ENCODE measurements around the gene C1orf21.

C1orf21 gene

DNA sequence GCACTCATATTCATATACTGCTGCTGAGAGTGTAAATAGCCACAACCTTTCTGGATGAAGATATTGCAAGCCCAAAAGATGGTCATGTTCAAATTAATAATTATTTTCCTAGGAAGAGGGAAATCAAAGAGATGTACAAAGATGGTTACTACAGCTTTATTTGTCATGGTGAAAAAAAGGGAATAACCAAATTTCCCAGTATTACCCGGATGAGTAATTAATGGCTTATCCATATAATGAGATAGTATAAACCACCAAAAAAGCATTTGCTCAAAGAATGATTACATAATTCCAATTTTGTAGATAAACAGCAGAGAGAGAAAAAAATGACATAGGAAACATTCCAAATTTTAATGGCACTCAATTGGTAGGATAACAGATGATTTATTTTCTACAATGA, 165.6 kb downstream of the C1orf21 start:
- H3K36me3 ChIP-seq (ENCODE audit: insufficient read depth, low read length) = no peaks in the 10 kb centered on the region
- no peak overlapping the region for H2AFZ ChIP-seq (ENCODE audit: low read length, unreplicated experiment)
- no peaks in the 10 kb centered on the region for H3K79me2 ChIP-seq (ENCODE audit: control insufficient read depth, insufficient read depth, low read length, unreplicated experiment)
- H3K4me3 ChIP-seq (ENCODE audit: low read depth, low read length) = no peak overlapping the region
- H3K27ac ChIP-seq (ENCODE audit: low read depth, low read length) = no peak overlapping the region
- no peaks in the 10 kb centered on the region for H3K4me1 ChIP-seq (ENCODE audit: control insufficient read depth, insufficient read depth, low read length, unreplicated experiment)
- no peaks in the 10 kb centered on the region for H3K27me3 ChIP-seq (ENCODE audit: insufficient read depth, low read length)

- H3K79me2 ChIP-seq (ENCODE audit: control insufficient read depth, insufficient read depth, low read length, unreplicated experiment) = no peaks in the 10 kb centered on the region
- H3K27me3 ChIP-seq (ENCODE audit: insufficient read depth, low read length) = no peaks in the 10 kb centered on the region
- H3K4me3 ChIP-seq (ENCODE audit: low read depth, low read length) = no peak overlapping the region
- no peak overlapping the region for H2AFZ ChIP-seq (ENCODE audit: low read length, unreplicated experiment)
- H3K4me1 ChIP-seq (ENCODE audit: control insufficient read depth, insufficient read depth, low read length, unreplicated experiment) = no peaks in the 10 kb centered on the region
- H3K27ac ChIP-seq (ENCODE audit: low read depth, low read length) = no peak overlapping the region
- H3K36me3 ChIP-seq (ENCODE audit: insufficient read depth, low read length) = no peaks in the 10 kb centered on the region
Measured at GRCh38 chr1:184553845-184554244, 167.0 kb downstream of the C1orf21 start.

- Histone ChIP-seq H3K27ac (ENCODE audit: low read depth, low read length) (no peak overlapping the region), H3K79me2 (ENCODE audit: control insufficient read depth, insufficient read depth, low read length, unreplicated experiment) (no peaks in the 10 kb centered on the region), H3K27me3 (ENCODE audit: insufficient read depth, low read length) (no peaks in the 10 kb centered on the region), H3K4me1 (ENCODE audit: control insufficient read depth, insufficient read depth, low read length, unreplicated experiment) (no peaks in the 10 kb centered on the region), H2AFZ (ENCODE audit: low read length, unreplicated experiment) (no peak overlapping the region), H3K4me3 (ENCODE audit: low read depth, low read length) (no peak overlapping the region), H3K36me3 (ENCODE audit: insufficient read depth, low read length) (no peaks in the 10 kb centered on the region)
Measured at GRCh38 chr1:184555665-184556641, 169.1 kb downstream of the C1orf21 start.

GRCh38 chr1:184556665-184557064, 169.8 kb downstream of the C1orf21 start:
- Histone ChIP-seq H3K4me1 (ENCODE audit: control insufficient read depth, insufficient read depth, low read length, unreplicated experiment) (no peaks in the 10 kb centered on the region), H3K79me2 (ENCODE audit: control insufficient read depth, insufficient read depth, low read length, unreplicated experiment) (no peaks in the 10 kb centered on the region), H2AFZ (ENCODE audit: low read length, unreplicated experiment) (no peak overlapping the region), H3K4me3 (ENCODE audit: low read depth, low read length) (no peak overlapping the region), H3K27ac (ENCODE audit: low read depth, low read length) (no peak overlapping the region), H3K36me3 (ENCODE audit: insufficient read depth, low read length) (no peaks in the 10 kb centered on the region), H3K27me3 (ENCODE audit: insufficient read depth, low read length) (no peaks in the 10 kb centered on the region)

- Histone ChIP-seq H3K27me3 (ENCODE audit: insufficient read depth, low read length) (no peaks in the 10 kb centered on the region), H2AFZ (ENCODE audit: low read length, unreplicated experiment) (no peak overlapping the region), H3K4me3 (ENCODE audit: low read depth, low read length) (no peak overlapping the region), H3K36me3 (ENCODE audit: insufficient read depth, low read length) (no peaks in the 10 kb centered on the region), H3K79me2 (ENCODE audit: control insufficient read depth, insufficient read depth, low read length, unreplicated experiment) (no peaks in the 10 kb centered on the region), H3K4me1 (ENCODE audit: control insufficient read depth, insufficient read depth, low read length, unreplicated experiment) (no peaks in the 10 kb centered on the region), H3K27ac (ENCODE audit: low read depth, low read length) (no peak overlapping the region)
Measured at GRCh38 chr1:184557423-184558347, 170.9 kb downstream of the C1orf21 start.

- Histone ChIP-seq H3K36me3 (ENCODE audit: insufficient read depth, low read length) (no peaks in the 10 kb centered on the region), H3K4me1 (ENCODE audit: control insufficient read depth, insufficient read depth, low read length, unreplicated experiment) (no peaks in the 10 kb centered on the region), H3K79me2 (ENCODE audit: control insufficient read depth, insufficient read depth, low read length, unreplicated experiment) (no peaks in the 10 kb centered on the region), H3K27ac (ENCODE audit: low read depth, low read length) (no peak overlapping the region), H3K27me3 (ENCODE audit: insufficient read depth, low read length) (no peaks in the 10 kb centered on the region), H2AFZ (ENCODE audit: low read length, unreplicated experiment) (no peak overlapping the region), H3K4me3 (ENCODE audit: low read depth, low read length) (no peak overlapping the region)
Measured at GRCh38 chr1:184558691-184559090, 171.9 kb downstream of the C1orf21 start.

DNA sequence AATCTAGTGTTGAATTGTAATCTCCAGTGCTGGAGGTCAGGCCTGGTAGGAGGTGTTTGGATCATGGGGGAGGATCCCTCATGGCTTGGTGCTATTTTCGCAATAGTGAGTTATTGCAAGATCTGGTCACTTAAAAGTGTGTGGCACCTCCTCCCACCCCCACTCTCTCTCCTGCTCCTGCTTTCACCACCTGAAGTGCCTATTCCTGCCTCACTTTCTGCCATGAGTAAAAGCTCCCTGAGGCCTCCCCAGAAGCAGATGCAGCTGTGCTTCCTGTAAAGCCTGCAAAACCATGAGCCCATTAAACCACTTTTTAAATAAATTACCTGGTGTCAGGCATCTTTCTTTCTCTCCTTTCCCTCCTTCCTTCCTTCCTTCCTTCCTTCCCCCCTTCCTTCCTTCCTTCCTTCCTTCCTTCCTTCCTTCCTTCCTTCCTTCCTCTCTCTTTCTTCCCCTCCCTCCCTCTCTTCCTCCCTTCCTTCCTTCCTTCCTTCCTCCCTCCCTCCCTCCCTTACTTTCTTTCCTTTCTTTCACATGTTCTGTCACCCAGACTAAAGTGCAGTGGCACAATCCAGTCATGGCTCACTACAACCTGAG, 172.4 kb downstream of the C1orf21 start:
- H2AFZ ChIP-seq (ENCODE audit: low read length, unreplicated experiment) = no peak overlapping the region
- H3K4me1 ChIP-seq (ENCODE audit: control insufficient read depth, insufficient read depth, low read length, unreplicated experiment) = no peaks in the 10 kb centered on the region
- H3K4me3 ChIP-seq (ENCODE audit: low read depth, low read length) = no peak overlapping the region
- H3K27ac ChIP-seq (ENCODE audit: low read depth, low read length) = no peak overlapping the region
- no peaks in the 10 kb centered on the region for H3K79me2 ChIP-seq (ENCODE audit: control insufficient read depth, insufficient read depth, low read length, unreplicated experiment)
- H3K36me3 ChIP-seq (ENCODE audit: insufficient read depth, low read length) = no peaks in the 10 kb centered on the region
- H3K27me3 ChIP-seq (ENCODE audit: insufficient read depth, low read length) = no peaks in the 10 kb centered on the region

DNA sequence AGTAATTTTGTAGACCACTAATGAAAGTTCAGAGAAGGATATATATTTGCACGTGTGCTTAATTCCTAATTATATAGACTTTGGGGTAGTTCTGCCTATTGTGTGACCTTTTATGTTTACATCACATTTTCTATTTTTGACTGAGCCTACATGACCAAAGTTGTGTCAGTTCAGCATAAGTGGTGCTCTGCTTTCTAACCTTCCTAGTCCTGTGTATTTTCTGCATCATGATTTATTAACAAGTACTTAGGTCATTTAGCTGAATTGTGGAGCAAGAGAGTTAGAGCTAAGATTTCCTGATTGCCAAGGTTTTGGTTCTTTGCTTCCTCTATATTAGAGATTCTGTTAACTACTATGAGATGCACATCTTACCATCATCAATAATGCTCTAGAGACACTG, 176.0 kb downstream of the C1orf21 start:
- Histone ChIP-seq H3K27me3 (ENCODE audit: insufficient read depth, low read length) (no peaks in the 10 kb centered on the region), H3K36me3 (ENCODE audit: insufficient read depth, low read length) (no peaks in the 10 kb centered on the region), H3K4me1 (ENCODE audit: control insufficient read depth, insufficient read depth, low read length, unreplicated experiment) (no peaks in the 10 kb centered on the region), H3K79me2 (ENCODE audit: control insufficient read depth, insufficient read depth, low read length, unreplicated experiment) (no peaks in the 10 kb centered on the region), H3K4me3 (ENCODE audit: low read depth, low read length) (no peak overlapping the region), H2AFZ (ENCODE audit: low read length, unreplicated experiment) (no peak overlapping the region), H3K27ac (ENCODE audit: low read depth, low read length) (no peak overlapping the region)

GRCh38 chr1:184563308-184563707, 176.5 kb downstream of the C1orf21 start:
- Histone ChIP-seq H3K4me3 (ENCODE audit: low read depth, low read length) (no peak overlapping the region), H3K79me2 (ENCODE audit: control insufficient read depth, insufficient read depth, low read length, unreplicated experiment) (no peaks in the 10 kb centered on the region), H3K4me1 (ENCODE audit: control insufficient read depth, insufficient read depth, low read length, unreplicated experiment) (no peaks in the 10 kb centered on the region), H2AFZ (ENCODE audit: low read length, unreplicated experiment) (no peak overlapping the region), H3K27ac (ENCODE audit: low read depth, low read length) (no peak overlapping the region), H3K27me3 (ENCODE audit: insufficient read depth, low read length) (no peaks in the 10 kb centered on the region), H3K36me3 (ENCODE audit: insufficient read depth, low read length) (no peaks in the 10 kb centered on the region)

GRCh38 chr1:184567009-184567408, 180.2 kb downstream of the C1orf21 start:
- Histone ChIP-seq H3K4me3 (ENCODE audit: low read depth, low read length) (no peak overlapping the region), H3K4me1 (ENCODE audit: control insufficient read depth, insufficient read depth, low read length, unreplicated experiment) (no peaks in the 10 kb centered on the region), H3K27me3 (ENCODE audit: insufficient read depth, low read length) (no peaks in the 10 kb centered on the region), H3K27ac (ENCODE audit: low read depth, low read length) (no peak overlapping the region), H3K79me2 (ENCODE audit: control insufficient read depth, insufficient read depth, low read length, unreplicated experiment) (no peaks in the 10 kb centered on the region), H3K36me3 (ENCODE audit: insufficient read depth, low read length) (no peaks in the 10 kb centered on the region), H2AFZ (ENCODE audit: low read length, unreplicated experiment) (no peak overlapping the region)
